ENCODE data around the gene VANGL1.

The VANGL1 gene

DNA sequence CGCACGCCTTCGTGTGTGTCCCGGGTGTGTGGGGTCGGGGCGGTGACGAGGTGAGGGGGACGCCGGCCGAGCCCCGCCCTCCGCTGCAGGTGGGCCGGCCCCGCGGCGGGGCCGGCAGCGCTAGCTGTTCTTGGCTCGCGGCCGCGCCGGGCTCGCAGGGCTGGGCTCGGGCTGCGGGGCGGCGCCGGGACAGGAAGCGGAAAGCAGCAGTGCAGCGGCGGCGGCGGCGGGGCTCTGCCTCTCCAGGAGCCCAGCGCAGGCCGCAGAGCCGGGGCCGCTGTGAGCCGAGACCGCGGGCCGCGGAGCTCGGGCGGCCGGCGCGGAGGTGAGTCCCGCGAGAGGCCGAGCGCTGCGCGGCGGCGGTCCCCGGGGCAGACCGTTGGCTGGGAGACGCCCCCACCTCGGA is at the start of gene VANGL1:
VANGL1 (plus strand) TSS at position 209 of the 406 bp plus-strand sequence. CDS start 9,444 bp downstream, outside the sequence.
- H3K36me3 ChIP-seq (ENCODE audit: control insufficient read depth, insufficient read depth, low read length), result no peaks in the 10 kb centered on the region
- peak within 1 kb of the TSS; percentile 55 for H3K4me3 ChIP-seq (ENCODE audit: low read depth, low read length)
- no peak within 1 kb of the TSS for H3K9ac ChIP-seq
- peak within 1 kb of the TSS; percentile 65 for H2AFZ ChIP-seq
- TF ChIP-seq, protein P1, sequence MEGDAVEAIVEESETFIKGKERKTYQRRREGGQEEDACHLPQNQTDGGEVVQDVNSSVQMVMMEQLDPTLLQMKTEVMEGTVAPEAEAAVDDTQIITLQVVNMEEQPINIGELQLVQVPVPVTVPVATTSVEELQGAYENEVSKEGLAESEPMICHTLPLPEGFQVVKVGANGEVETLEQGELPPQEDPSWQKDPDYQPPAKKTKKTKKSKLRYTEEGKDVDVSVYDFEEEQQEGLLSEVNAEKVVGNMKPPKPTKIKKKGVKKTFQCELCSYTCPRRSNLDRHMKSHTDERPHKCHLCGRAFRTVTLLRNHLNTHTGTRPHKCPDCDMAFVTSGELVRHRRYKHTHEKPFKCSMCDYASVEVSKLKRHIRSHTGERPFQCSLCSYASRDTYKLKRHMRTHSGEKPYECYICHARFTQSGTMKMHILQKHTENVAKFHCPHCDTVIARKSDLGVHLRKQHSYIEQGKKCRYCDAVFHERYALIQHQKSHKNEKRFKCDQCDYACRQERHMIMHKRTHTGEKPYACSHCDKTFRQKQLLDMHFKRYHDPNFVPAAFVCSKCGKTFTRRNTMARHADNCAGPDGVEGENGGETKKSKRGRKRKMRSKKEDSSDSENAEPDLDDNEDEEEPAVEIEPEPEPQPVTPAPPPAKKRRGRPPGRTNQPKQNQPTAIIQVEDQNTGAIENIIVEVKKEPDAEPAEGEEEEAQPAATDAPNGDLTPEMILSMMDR (IDR thresholded peaks at IDR 0.05), result no peak
- H3K9me3 ChIP-seq (ENCODE audit: control insufficient read depth, low read length), result no peaks in the 10 kb centered on the region
- peak within 1 kb of the TSS; percentile 73 for H3K4me2 ChIP-seq (ENCODE audit: low read length)
- H3K79me2 ChIP-seq, result peaks cover 2% of the 10 kb centered on the region
- peak within 1 kb of the TSS; percentile 29 for H3K27ac ChIP-seq
- no peaks in the 10 kb centered on the region for H3K27me3 ChIP-seq (ENCODE audit: control insufficient read depth, insufficient read depth, low read length)
- H3K4me1 ChIP-seq, result no peaks in the 10 kb centered on the region

DNA sequence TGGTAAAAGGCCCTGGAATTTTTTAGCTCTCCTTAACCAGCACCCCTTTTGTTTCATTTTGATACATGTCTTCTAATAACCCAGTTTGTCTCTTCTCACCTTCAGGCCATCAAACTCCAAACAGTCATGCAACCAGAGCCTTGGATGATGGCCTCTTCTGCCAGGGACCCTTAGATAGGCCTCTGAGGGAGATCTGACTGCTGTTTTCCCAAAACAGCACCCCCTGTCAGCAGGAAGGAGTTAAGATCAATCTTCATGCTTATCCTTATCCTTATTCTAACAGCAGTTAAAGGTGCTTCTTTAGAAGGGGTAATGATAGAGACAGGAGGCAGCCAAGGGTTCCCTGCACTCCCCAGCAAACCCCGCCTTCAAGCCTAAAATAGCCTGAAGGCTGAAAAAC is 49.5 kb upstream of the VANGL1 start:
- H3K4me3 ChIP-seq (ENCODE audit: low read depth, low read length), result no peak overlapping the region
- H2AFZ ChIP-seq, result no peak overlapping the region
- H3K4me1 ChIP-seq, result no peaks in the 10 kb centered on the region

GRCh38 chr1:115593365-115594259 is 48.2 kb upstream of the VANGL1 start:
- no peak overlapping the region for H2AFZ ChIP-seq
- no peaks in the 10 kb centered on the region for H3K9me3 ChIP-seq (ENCODE audit: control insufficient read depth, low read length)
- H3K27me3 ChIP-seq (ENCODE audit: control insufficient read depth, insufficient read depth, low read length), result no peaks in the 10 kb centered on the region
- no peak overlapping the region for H3K4me2 ChIP-seq (ENCODE audit: low read length)
- H3K27ac ChIP-seq, result no peak overlapping the region
- no peaks in the 10 kb centered on the region for H3K36me3 ChIP-seq (ENCODE audit: control insufficient read depth, insufficient read depth, low read length)
- no peak overlapping the region for H3K4me3 ChIP-seq (ENCODE audit: low read depth, low read length)
- no peak overlapping the region for H3K9ac ChIP-seq
- H3K4me1 ChIP-seq, result no peaks in the 10 kb centered on the region
- H3K79me2 ChIP-seq, result no peaks in the 10 kb centered on the region
- TF ChIP-seq, protein P1 (IDR thresholded peaks at IDR 0.05), result no peak

More for the DNA sequence above, 49.5 kb upstream of the VANGL1 start:
- no peak overlapping the region for H3K9ac ChIP-seq
- no peaks in the 10 kb centered on the region for H3K27me3 ChIP-seq (ENCODE audit: control insufficient read depth, insufficient read depth, low read length)
- no peaks in the 10 kb centered on the region for H3K9me3 ChIP-seq (ENCODE audit: control insufficient read depth, low read length)
- no peak overlapping the region for H3K27ac ChIP-seq
- no peaks in the 10 kb centered on the region for H3K79me2 ChIP-seq
- H3K4me2 ChIP-seq (ENCODE audit: low read length), result no peak overlapping the region
- TF ChIP-seq, protein P1 (IDR thresholded peaks at IDR 0.05), result no peak
- H3K36me3 ChIP-seq (ENCODE audit: control insufficient read depth, insufficient read depth, low read length), result no peaks in the 10 kb centered on the region

DNA sequence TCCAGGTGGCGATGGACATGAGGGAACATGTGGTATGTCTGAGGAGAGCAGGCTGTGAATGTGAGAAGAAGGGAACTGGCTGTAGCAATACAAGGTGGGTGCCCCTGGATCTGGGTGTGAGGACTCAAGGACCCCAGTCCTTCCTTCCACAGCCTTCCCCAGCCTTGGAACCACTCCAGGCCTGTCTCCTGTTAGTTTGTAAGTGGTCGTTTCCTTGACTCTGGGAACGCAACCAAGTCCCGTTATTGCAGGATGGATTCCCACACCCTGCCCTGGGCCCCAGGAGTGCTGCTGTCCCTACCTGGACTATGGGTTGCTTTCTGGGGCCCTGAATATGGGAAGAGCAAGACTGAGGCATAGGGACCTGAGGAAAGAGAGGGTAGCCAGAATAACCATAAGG is 47.2 kb upstream of the VANGL1 start:
- H3K27ac ChIP-seq, result no peak overlapping the region
- H3K4me1 ChIP-seq, result no peaks in the 10 kb centered on the region
- TF ChIP-seq, protein P1 (IDR thresholded peaks at IDR 0.05), result no peak
- H3K79me2 ChIP-seq, result no peaks in the 10 kb centered on the region
- no peak overlapping the region for H3K4me2 ChIP-seq (ENCODE audit: low read length)
- no peak overlapping the region for H3K4me3 ChIP-seq (ENCODE audit: low read depth, low read length)
- no peaks in the 10 kb centered on the region for H3K9me3 ChIP-seq (ENCODE audit: control insufficient read depth, low read length)
- no peaks in the 10 kb centered on the region for H3K27me3 ChIP-seq (ENCODE audit: control insufficient read depth, insufficient read depth, low read length)
- no peaks in the 10 kb centered on the region for H3K36me3 ChIP-seq (ENCODE audit: control insufficient read depth, insufficient read depth, low read length)
- no peak overlapping the region for H2AFZ ChIP-seq
- no peak overlapping the region for H3K9ac ChIP-seq
